GM21717 (cell line): Measurements from ENCODE around the gene CT45A5.
"Not testable (repeated sequence)": the region's sequence is repeated elsewhere in the genome, so short reads cannot be mapped to it uniquely, and the experiment has no call there.

Source experiments
- ATAC-seq: cut with Tn5 transposase; IDR thresholded peaks from one replicate; pipeline ENCODE4 v1.9.1; 2021; ENCODE audit warnings: mild to moderate bottlenecking, moderate library complexity; ENCODE audit not compliant: unreplicated experiment

The CT45A5 gene

GRCh38 chrX:135785403-135785802 lies at the start of gene CT45A5:
Gene CT45A5 (minus strand): TSS chrX:135785503. CDS start chrX:135781729, 3,774 bp downstream.
- ATAC-seq, result not testable (repeated sequence)

- ATAC-seq, result not testable (repeated sequence)
Measured at GRCh38 chrX:135819912-135820311, 34.6 kb upstream of the CT45A5 start, which contains the start of gene CT45A2. Gene CT45A2 (minus strand): TSS chrX:135820012. CDS start chrX:135816265, 3,747 bp downstream.

- ATAC-seq, result not testable (repeated sequence)
Measured at GRCh38 chrX:135802687-135803086, 17.4 kb upstream of the CT45A5 start, which contains the start of gene CT45A6. Gene CT45A6 (minus strand): TSS chrX:135802787. CDS start chrX:135798993, 3,794 bp downstream.

GRCh38 chrX:135768091-135768490 lies 17.2 kb downstream of the CT45A5 start, which contains the start of gene CT45A3:
Gene CT45A3 (minus strand): TSS chrX:135768191. CDS start chrX:135764444, 3,747 bp downstream.
- ATAC-seq, result not testable (repeated sequence)

GRCh38 chrX:135744739-135745138 lies 40.6 kb downstream of the CT45A5 start:
- not testable (repeated sequence) for ATAC-seq

- no peak for ATAC-seq
Measured at GRCh38 chrX:135741192-135741715, 44.0 kb downstream of the CT45A5 start.

DNA sequence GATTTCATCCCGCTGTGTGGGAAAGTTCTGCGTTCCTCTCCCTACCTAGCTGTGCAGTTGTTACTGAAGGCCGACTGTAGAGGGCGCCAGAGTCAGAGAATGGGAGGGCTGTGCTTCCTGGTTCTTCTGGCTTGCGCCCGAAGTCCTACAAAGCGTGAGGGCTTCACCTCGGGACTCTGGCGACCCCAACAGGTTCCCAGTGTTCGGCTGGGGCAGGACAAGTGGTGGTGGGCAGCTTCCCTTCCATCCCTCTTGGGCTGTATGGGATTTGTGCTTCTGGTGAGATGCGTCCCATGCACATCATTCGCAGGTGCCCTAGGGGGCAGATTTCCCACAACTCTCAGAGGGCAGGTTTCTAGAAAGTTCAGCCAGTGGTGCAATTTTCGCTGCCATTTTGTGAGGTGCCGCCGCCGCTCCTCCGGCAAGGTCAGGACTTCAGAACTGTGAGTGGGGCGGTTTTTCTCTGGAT lies 44.6 kb downstream of the CT45A5 start:
- ATAC-seq, result no peak

DNA sequence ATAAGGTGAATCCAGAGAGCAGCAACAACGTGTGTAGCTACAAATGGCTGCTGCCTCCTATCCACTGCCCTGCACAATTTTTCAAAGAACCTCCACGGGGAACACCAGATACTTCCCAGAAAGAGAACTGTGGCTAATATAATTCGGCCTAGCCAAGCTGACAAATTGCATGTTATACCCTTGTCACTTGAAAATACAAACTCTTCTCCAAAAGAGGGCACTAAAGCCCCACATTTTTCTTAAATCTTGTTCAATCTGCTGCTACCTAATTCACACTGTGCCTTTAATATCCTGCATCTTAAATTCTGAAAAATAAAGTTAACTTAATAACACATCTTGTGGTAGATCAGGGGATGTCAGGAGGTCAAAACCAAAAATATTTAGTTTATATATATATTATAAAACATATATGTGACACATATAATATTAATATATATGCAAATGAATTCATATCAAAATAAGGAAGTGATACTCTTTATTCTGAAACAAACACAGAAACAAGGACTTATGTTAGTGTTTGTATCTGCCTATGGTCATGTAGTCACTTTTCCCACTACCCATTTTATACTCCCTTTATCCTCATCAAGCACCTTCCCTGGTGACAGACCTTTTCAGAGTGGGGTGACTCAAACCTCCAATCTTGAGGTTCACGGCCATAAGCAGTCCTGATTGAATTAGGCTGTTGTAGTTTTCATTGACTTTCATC lies 47.8 kb downstream of the CT45A5 start:
- ATAC-seq, result no peak

DNA sequence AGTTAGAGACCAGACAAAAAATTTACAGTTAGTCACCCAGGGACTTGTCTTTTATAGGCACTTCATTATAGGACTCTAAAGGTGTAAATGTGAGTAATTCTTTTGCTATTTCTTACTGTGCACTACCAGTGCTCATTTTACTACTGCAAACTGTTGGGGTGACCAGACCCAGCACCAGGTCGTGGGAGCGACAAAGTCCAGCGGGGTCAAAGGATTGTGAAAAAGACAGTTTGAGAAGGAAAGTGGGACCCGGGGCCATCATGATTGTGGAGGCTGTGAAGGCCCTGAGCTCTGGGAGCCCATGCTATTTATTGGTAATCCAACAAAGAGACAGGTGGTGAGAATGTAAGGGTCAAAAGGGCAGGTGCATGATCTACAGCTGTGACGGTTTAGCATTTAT lies 50.6 kb downstream of the CT45A5 start:
- ATAC-seq, result not testable (repeated sequence)
